GM19193 (cell line): ENCODE measurements around the gene SMIM20.

Experiments
- POLR2A ChIP-seq: IDR thresholded peaks from 4 replicates; pipeline ENCODE4 v1.6.1; 2011; ENCODE audit not compliant: insufficient read depth, insufficient read length; ENCODE audit errors: extremely low read depth

SMIM20 gene

DNA sequence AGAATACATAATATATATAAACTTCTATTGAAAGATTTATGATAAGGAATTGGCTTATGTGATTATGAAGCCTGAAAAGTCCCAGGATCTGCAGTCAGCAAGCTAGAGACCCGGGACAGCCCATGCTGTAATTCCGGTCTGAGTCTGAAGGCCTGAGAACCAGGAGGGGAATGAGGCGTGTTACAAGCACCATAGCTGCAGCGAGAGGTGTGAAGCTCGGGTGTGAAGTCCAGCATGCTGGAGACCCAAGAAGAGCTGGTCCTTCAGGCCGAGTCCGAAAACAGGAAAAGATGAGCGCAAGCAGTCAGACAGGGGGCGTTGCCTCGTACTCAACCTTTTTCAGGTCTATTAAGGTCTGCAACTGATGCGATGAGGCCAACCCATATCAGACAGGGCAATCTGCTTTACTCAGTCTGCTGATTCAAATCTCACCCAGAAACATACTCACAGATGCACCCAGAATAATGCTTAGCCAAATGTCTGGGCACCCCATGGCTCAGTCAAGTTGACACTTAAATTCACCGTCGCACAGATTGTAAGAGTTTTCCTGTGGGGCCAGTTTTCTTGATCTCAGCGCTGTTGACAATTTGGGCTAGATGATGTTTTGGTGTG lies 40.4 kb downstream of the SMIM20 start:
- TF ChIP-seq POLR2A = no peak

DNA sequence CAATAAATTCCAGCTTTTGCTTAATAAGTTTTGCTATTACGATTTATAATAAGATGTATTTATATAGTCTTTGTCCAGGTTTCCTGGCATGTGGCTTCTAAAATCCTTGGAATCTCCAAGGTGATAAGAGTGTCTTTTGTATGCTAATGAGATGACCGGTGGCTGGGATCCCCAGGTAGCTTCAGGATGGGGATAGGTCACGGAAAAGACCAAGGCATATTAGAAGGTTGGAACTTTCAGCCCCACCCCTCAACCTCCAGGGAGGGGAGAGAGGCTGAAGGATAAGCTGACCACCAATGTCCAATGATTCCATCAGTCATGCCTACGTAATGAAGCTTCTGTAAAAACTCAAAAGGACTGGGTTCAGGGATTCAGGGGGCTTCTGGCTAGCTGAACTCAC lies 41.7 kb downstream of the SMIM20 start:
- no peak for TF ChIP-seq POLR2A

DNA sequence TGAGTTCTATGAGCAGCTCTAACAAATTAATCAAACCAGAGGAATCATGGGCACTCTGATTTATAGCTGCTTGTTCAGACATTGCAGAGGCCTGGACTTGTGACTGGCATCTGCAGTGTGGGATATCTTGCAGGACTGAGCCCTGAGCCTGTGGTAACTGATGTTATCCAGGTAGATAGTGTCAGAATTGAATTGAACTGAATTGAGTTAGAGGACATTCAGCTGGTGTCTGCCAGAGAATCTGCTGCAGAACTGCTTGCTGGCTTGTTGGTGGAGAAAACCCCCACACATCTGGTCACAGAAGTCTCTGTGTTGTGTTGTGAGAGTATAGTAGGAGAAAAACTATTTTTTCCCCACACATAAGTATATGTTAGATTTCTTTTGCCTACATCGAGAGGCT lies 42.2 kb downstream of the SMIM20 start:
- TF ChIP-seq POLR2A = no peak

DNA sequence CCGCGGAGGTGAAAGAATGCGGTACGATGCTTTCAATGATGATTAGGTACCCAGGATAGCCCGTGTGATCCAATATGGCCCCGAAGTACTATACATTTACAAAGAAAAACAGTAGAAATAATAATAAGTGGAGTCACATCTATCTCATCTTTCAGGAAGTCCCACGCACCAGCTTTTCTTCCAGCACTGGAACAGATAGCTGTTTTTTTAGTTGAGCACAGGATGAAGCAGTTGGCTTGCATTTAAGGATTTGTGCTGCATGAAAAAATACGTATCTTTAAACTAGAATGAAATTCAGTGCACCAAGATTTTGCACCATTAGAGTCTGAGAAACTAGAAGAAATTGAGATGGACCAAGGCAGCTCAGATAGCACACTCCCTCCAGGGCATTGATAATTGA lies 44.1 kb downstream of the SMIM20 start:
- no peak for TF ChIP-seq POLR2A

DNA sequence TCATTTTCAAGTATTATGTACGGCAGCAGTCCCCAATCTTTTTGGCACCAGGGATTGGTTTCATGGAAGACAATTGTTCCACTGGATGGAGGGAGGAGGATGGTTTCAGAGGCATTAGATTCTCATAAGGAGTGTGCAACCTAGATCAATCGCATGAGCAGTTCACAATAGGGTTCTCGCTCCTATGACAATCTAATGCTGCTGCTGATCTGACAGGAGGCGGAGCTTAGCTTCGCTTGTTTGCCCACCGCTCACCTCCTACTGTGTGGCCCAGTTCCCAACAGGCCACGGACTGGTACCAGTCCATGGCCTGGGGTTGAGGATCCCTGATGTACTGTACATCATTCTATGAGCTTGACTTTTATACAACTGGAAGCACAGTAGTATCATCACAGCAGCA lies 48.4 kb downstream of the SMIM20 start:
- TF ChIP-seq POLR2A = no peak

DNA sequence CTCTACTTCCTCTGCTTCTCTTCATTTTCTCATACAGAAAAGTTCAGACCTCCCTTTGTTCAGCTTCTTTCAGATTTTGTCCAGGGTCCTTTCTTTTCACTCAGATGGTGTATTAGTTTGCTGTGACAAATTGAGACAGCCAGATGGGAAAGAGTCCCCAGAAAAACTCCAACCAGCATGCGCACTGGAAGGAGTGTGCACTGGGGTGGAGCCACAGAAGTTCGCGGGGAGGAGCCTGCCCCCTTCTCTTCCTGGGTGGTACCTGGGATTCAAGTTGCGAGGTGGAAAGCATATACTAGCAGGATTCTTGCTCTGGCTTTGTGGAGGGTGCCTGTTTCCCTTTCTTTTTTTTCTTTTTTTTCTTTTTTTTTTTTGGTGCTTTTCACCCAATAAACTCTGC lies 51.6 kb downstream of the SMIM20 start:
- TF ChIP-seq POLR2A = no peak

DNA sequence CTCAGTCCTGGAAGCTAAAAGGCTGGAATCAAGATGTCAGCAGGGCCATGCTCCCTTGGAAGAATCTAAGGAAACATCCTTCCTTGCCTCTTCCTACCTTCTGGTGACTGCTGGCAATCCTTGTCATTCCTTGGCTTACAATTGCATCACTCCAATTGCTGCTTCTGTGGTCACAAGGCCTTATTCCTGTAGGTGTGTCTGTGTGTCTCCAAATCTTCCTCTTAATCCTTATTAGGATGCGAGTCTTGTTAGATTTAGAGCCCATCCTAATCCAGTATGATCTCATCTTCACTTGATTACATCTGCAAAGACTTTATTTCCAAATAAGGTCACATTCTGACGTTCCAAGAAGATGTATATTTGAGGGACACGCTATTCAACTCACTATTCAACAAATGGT lies 52.2 kb downstream of the SMIM20 start:
- no peak for TF ChIP-seq POLR2A

DNA sequence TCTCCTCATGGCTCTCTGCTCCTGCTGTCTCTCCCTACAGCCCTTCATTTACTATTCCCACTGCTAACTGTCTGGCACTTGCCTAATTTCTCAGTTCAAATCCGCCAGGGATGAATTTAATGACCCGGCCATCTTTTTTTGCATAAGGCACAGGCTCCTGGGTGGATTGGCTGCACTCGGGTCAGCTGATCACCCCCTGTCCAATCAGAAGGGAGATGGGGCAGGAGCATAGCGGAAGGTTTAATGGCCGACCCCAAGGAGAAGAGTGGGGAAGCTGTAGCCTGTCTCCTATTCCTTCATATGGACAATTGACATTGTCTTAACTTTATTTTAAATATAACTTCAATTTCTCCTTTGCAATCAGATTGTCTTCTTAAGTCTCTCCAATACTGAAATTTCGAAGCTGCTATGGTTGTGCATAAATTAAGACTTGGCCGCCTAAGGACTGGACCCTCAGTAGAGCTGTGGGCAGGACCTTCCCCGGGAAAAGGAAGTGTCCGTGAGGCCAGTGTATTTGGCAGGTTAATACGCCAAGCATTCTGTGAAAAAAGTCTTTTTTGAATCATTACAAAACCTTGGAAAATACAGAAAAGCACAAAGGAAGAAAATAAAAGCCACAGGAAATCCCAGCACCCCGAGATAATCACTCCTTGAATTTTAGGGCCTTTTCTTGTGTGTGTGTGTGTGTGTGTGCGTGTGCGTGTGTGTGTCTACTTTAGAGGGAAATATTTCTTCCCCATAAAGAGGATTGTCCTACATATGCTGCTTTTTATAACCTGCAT lies 55.5 kb downstream of the SMIM20 start:
- no peak for TF ChIP-seq POLR2A

DNA sequence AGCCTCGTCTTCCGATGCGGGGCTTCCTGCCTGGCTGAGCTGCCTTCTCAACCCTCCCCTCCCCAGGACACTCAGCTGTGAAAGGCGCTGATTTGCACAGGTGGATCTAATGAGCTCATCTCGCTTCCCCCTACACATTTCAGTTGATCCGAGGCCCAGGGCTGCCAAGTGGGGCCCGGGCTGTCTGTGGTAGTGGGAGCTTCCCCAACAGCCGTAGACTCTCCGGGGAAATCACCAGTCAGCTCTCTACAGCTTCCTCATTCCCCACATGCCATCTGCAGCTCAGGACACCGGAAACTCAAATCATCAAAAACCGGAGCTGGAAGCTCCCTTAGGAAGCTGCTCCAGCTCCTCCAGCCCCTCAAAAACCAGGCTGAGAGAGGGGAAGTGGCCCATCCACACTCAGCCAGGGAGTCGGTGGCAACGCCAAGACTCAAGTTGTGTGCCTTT lies 56.2 kb downstream of the SMIM20 start:
- TF ChIP-seq POLR2A = no peak

DNA sequence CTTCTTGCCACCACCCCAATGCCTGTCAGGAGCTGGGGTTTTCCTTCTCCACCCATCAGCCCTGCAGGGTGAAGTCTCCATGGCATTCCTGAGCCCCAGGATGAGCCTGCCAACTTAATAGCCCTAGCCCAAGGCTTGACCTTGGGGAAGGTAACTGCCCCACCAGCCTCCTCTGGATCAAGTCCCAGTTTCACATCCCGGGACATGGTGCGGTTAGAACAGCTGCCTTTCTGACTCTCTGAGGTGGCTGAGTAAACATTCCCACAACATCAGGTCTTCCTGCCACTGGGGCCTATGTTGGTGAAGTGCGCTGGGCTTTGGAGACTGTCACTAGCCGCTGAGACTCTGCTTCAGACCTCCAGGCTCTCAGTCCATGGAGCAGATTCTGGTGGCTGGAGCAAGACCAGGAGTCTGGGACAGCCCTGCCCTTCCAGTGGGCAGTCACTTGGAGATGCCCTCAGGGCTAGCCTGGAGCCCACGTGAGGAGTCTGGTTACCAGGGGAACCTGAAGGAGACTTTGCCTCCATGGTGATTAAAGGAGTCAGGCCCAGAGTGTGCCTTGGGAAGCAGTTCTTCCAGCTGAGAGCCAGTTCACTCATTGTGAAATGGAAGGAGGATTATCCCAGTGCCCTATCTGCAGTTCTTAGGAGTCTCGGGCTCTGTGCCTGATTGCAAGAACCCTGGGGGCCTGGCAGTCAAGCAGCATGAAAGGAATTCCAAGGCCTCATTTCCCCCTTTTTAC lies 56.8 kb downstream of the SMIM20 start:
- TF ChIP-seq POLR2A = no peak

DNA sequence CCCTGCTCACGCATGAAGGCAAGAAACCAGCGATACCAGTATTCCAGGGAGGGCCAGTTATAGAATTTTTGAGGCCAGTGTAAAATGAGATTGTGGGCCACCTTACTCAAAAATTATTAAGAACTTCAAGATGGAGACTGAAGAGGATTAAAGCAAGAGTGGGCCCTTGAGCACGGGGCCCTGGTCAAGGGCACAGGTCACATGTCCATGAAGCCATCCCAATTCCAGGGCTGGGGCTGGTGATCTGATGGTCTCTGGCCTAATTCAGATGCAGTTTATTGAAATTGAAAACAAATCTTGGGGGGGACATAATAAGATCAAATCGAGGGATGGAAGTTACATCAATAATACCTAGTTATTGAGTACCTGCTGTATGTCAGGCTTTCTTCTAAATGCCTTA lies 58.3 kb downstream of the SMIM20 start:
- no peak for TF ChIP-seq POLR2A

DNA sequence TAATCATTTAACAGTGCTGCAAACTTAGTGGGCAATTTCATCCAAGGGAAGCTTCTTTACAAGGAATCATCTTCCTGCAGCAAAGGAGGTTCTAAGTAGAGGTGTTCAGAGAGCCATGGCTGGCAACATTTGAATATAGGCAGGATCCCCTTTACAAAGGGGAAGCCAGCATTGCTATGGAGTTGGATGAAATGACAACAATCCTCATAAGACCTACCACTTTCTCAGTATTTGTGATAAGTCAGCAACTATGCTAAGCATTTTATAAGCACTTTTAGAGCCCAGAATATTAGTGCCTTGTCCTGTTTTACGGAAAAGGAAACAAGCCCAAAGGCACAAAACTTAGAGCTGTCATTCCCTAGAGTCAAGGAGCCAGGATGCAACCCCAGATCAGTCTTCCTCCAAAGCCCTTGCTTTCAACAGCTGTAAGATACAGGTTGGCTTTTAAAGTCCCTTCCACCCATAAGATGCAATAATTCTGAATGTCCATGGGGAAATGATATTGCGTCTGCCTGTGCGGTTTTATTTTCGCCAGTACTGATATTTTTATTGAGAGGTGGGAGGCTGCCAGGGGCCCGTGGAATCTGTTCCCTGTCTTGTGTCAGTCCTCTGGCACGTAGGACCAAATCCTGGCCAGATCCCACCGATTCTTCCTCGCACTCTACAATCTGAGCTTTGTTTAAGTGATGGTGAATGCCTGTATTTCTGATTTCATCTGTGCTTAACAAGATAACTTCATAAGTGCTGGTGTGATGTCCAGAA lies 59.1 kb downstream of the SMIM20 start:
- TF ChIP-seq POLR2A = no peak

DNA sequence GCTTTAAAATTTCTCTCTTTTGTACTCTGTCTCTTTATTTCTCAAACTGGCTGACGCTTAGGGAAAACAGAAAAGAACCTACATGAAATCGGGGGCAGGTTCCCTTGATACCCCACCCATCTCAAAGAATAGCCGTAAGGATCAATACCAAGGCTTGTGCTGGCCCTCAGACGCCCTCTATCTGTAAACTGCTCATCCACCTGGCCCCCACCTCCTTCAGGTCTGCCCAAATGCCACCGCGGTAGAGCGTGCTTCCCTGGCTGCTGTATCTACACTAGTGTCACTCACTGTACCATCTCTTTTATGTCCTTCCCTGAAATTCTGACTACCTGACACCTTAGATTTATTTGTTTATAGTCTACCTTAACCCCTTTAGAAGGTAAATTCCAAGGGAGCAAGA lies 62.8 kb downstream of the SMIM20 start:
- no peak for TF ChIP-seq POLR2A

DNA sequence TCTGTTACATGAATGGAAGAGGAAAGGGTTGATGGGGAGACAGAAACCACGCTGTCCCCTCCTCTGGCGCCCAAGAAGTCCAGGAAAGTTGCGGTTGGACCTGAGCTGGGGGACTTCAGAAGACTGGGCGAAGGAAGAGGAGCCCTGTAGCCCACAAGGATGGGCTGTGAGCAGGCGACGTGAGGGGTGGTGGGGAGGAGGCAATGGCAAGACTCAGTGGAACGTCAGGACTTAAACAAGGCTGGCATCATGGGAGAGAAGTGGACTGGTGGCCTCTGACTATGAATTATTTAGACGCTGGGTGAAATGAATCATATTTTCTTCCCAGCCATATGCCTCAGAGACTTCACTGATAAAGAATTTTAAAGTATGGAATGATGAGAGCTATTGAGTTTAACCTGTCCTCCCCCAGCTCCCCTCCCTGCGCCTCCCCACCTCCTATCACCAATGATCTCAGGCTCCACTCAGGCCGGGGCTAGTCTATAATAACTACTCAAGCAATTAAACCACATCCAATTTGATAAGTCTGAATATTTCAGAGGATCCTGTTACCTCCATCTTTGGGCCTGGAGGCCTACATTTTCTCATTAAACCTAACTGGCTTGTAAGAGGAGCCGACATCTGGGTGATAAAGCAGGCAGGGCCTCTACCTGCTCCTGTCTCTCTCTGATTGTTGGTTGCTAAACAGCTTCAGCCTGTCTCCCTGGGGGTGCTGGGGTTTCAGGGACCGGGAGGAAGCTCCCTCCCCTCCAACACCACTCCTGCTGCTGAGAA lies 63.6 kb downstream of the SMIM20 start:
- TF ChIP-seq POLR2A = no peak
